Neural cell (in vitro differentiated cells): Measurements from ENCODE around the gene RBFA.

Experiments
- CTCF ChIP-seq: fragments of 450-650 bp; IDR thresholded peaks from 2 replicates; pipeline ENCODE4 v1.5.1; 2014; ENCODE audit warnings: antibody characterized with exemption, mild to moderate bottlenecking, moderate library complexity; ENCODE audit not compliant: poor library complexity, severe bottlenecking
- EP300 ChIP-seq: fragments of 450-650 bp; conservative IDR thresholded peaks from 2 replicates; pipeline ENCODE4 v1.6.1; 2014; ENCODE audit warnings: antibody characterized with exemption, mild to moderate bottlenecking, moderate library complexity; ENCODE audit not compliant: poor library complexity, severe bottlenecking
- MXI1 ChIP-seq: fragments of 450-650 bp; conservative IDR thresholded peaks from 2 replicates; pipeline ENCODE4 v1.6.1; 2014; ENCODE audit warnings: antibody characterized with exemption, mild to moderate bottlenecking; ENCODE audit not compliant: poor library complexity, severe bottlenecking
- POLR2AphosphoS5 ChIP-seq: IDR thresholded peaks from 2 replicates; pipeline ENCODE4 v1.6.1; 2012
- SMC3 ChIP-seq: fragments of 450-650 bp; conservative IDR thresholded peaks from 2 replicates; pipeline ENCODE4 v1.6.1; 2014; ENCODE audit warnings: antibody characterized with exemption, mild to moderate bottlenecking, moderate library complexity; ENCODE audit not compliant: poor library complexity

- TF ChIP-seq MXI1 (no peak), POLR2AphosphoS5 (no peak), CTCF (no peak), EP300 (no peak), SMC3 (no peak)
These were observed 43.6 kb downstream of the RBFA start for GRCh38 chr18:80077873-80078272.
